Left ventricle myocardium inferior (tissue), 1 donor: ENCODE results near the gene SMC6. TPM values are rescaled to one million over a fixed set of nuclear protein-coding genes. Genes with fewer than 3 reads are reported as not detected.

Experiments
- DNase-seq: peaks from one replicate; pipeline ENCODE4 v3.0.0-alpha.2; 2020
- H3K27ac ChIP-seq: fragments of 200-600 bp; replicated peaks from 2 replicates; pipeline ENCODE4 v1.8.0; 2021
- H3K27me3 ChIP-seq: fragments of 200-600 bp; 2 replicates; pipeline ENCODE4 v1.8.0; 2021; ENCODE audit warnings: low read depth
- H3K36me3 ChIP-seq: fragments of 200-600 bp; 2 replicates; pipeline ENCODE4 v1.8.0; 2021
- H3K4me1 ChIP-seq: fragments of 200-600 bp; 2 replicates; pipeline ENCODE4 v1.8.0; 2021
- H3K4me3 ChIP-seq: fragments of 200-600 bp; 2 replicates; pipeline ENCODE4 v1.8.0; 2021; ENCODE audit warnings: mild to moderate bottlenecking, moderate library complexity
- H3K9me3 ChIP-seq: fragments of 200-600 bp; replicated peaks from 2 replicates; pipeline ENCODE4 v1.8.0; 2021
- CTCF ChIP-seq: fragments of 200-600 bp; IDR thresholded peaks from 2 replicates; pipeline ENCODE4 v1.8.0; 2021; ENCODE audit warnings: antibody characterized with exemption, mild to moderate bottlenecking, borderline replicate concordance
- intact Hi-C: fragments of 100-400 bp; cut with micrococcal nuclease; formaldehyde crosslinking; loops from one replicate; pipeline ENCODE4 v1.11.0; 2022
- total RNA-seq: library from RNA; stranded (reverse); fragmentation: NEBNext Ultra II Directional; extraction: Animal tissue kit (Norgen Biotek cat#: 25700); gene quantifications from one replicate; pipeline ENCODE4 v1.2.1, GENCODE V29; 2021
- donor health status: DM: no; HTN: yes; CAD: no; lungs with severe emphysema.

SMC6 gene
- total RNA-seq, 1 donor from 2014 or later, result 13.3 TPM

GRCh38 chr2:17680119-17680518, 73.5 kb downstream of the SMC6 start:
- no peak for TF ChIP-seq CTCF
- no peak overlapping the region for H3K27ac ChIP-seq
- peaks cover 67% of the 10 kb centered on the region for H3K36me3 ChIP-seq
- H3K4me3 ChIP-seq, result no peak overlapping the region
- H3K27me3 ChIP-seq, result no peaks in the 10 kb centered on the region
- peaks cover 12% of the 10 kb centered on the region for H3K4me1 ChIP-seq
- intact Hi-C loops, result no loop called here
- DNase-seq, result no peak
- H3K9me3 ChIP-seq, result no peaks in the 10 kb centered on the region

DNA sequence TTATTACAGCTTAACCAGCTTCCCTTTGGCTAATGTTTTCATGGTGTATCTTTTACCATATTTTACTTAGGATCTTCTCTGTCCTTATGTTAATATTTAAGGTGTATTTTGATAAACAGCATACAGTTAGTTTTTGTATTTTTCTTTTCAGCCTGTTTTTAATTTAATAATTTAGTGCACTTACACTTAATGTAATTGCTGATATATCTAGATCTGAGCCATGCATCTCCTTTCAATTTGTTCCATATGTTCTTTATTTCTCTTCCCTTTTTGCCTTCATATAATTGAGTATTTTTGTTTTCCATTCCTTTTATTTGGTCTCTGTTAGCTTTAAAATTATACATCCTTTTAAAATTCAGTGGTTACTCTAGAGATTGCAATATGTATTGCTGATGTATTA, 78.8 kb downstream of the SMC6 start:
- Histone ChIP-seq H3K9me3 (no peaks in the 10 kb centered on the region), H3K4me1 (no peaks in the 10 kb centered on the region), H3K27ac (no peak overlapping the region), H3K4me3 (no peak overlapping the region), H3K27me3 (no peaks in the 10 kb centered on the region), H3K36me3 (peaks cover 43% of the 10 kb centered on the region)
- DNase-seq, result no peak
- intact Hi-C loops, result loop anchor here (10.0 kb wide), 1 partner anchor 900 kb away; no protein-coding TSS in a partner anchor
- TF ChIP-seq CTCF, result no peak

DNA sequence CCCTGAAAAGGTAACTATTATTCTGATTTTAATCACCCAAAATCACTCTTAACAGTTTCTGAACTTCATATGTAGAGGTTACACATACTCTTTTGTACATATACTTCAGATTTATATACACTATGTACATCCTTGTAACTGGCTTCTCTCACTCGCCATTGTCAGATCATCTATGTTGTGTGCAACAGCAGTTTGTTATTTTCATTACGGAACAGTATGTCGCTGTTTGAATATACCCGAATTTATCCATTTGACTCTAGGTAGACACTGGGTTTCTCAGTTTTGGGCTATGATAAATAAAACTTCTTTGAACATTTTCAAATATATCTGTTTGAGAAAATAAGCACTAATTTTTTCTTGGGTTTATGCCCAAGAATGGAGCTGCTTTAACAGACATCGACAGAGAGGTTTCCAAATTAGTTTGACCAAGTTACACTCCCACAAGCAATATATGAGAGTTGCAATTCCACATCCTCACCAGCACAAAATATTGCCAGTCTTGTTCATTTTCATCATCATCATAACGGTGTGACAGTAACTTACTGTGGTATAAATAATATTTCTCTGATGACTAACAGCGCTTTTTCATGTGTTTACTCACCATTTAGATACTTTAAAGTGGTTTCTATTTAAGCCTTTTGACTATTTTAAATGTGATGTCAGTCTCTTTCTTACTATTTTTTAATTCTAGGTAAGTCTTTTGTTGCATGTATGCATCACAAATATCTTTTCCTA, 80.9 kb downstream of the SMC6 start:
- H3K4me1 ChIP-seq, result no peaks in the 10 kb centered on the region

GRCh38 chr2:17667898-17668297, 85.7 kb downstream of the SMC6 start:
- DNase-seq, result no peak

More for the DNA sequence above, 80.9 kb downstream of the SMC6 start:
- no peak overlapping the region for H3K4me3 ChIP-seq
- H3K27ac ChIP-seq, result no peak overlapping the region
- H3K27me3 ChIP-seq, result no peaks in the 10 kb centered on the region
- intact Hi-C loops, result loop anchor here (10.0 kb wide), 1 partner anchor 898 kb away; no protein-coding TSS in a partner anchor
- no peak for DNase-seq
- no peak for TF ChIP-seq CTCF
- H3K9me3 ChIP-seq, result no peaks in the 10 kb centered on the region
- H3K36me3 ChIP-seq, result peaks cover 54% of the 10 kb centered on the region

GRCh38 chr2:17664534-17664933, 89.1 kb downstream of the SMC6 start:
- no peaks in the 10 kb centered on the region for H3K9me3 ChIP-seq
- DNase-seq, result no peak
- intact Hi-C loops, result no loop called here
- TF ChIP-seq CTCF, result no peak
- H3K27ac ChIP-seq, result no peak overlapping the region
- H3K36me3 ChIP-seq, result peaks cover 66% of the 10 kb centered on the region
- H3K4me3 ChIP-seq, result no peak overlapping the region
- H3K27me3 ChIP-seq, result no peaks in the 10 kb centered on the region
- H3K4me1 ChIP-seq, result no peaks in the 10 kb centered on the region

More at GRCh38 chr2:17667898-17668297, 85.7 kb downstream of the SMC6 start:
- Histone ChIP-seq H3K36me3 (peaks cover 63% of the 10 kb centered on the region), H3K27ac (no peak overlapping the region), H3K4me3 (no peak overlapping the region), H3K9me3 (no peaks in the 10 kb centered on the region), H3K27me3 (no peaks in the 10 kb centered on the region), H3K4me1 (no peaks in the 10 kb centered on the region)
- intact Hi-C loops, result no loop called here
- no peak for TF ChIP-seq CTCF
